Measurements from ENCODE around the gene RBCK1. TPM values are rescaled to one million over a fixed set of nuclear protein-coding genes. Genes with fewer than 3 reads are reported as not detected.

The RBCK1 gene
- total RNA-seq, 2 experiments from 2014 or later: 122 to 130 TPM

DNA sequence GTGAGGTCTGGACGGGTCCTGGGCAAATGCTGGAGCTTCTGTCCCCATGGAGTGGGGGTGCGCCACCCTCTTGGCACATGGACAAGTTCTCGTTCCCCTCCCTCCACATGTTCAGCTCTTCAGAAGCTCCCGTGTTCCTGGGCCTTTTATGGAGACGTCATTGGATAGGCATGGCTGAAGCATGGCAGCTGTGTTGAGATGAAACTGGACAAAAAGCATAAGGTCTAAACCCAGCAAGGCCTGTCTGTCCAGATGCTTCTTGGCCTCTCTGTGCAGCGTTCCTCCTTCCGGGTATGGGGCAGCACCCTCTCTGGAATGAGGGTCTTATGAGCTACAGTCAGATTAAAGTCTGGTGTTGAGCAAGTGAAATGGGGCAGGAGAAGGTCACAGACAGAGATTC is 27.5 kb downstream of the RBCK1 start:
- peaks cover 84% of the 10 kb centered on the region for H3K36me3 Mint-ChIP-seq (ENCODE audit: low read depth)
- H3K27ac Mint-ChIP-seq: no peak overlapping the region
- H3K4me1 Mint-ChIP-seq (ENCODE audit: low read depth): peaks cover 93% of the 10 kb centered on the region
- CTCF ChIA-PET: no interaction called here
- no peak overlapping the region for H3K4me3 Mint-ChIP-seq
- POLR2A ChIA-PET: interaction anchor here (0.8 to 1.3 kb wide), 3 partner anchors 10 to 105 kb away, joined by 3 read pairs; no protein-coding TSS in a partner anchor
- intact Hi-C loops (cut with micrococcal nuclease): no loop called here
- TF ChIP-seq, protein P1, sequence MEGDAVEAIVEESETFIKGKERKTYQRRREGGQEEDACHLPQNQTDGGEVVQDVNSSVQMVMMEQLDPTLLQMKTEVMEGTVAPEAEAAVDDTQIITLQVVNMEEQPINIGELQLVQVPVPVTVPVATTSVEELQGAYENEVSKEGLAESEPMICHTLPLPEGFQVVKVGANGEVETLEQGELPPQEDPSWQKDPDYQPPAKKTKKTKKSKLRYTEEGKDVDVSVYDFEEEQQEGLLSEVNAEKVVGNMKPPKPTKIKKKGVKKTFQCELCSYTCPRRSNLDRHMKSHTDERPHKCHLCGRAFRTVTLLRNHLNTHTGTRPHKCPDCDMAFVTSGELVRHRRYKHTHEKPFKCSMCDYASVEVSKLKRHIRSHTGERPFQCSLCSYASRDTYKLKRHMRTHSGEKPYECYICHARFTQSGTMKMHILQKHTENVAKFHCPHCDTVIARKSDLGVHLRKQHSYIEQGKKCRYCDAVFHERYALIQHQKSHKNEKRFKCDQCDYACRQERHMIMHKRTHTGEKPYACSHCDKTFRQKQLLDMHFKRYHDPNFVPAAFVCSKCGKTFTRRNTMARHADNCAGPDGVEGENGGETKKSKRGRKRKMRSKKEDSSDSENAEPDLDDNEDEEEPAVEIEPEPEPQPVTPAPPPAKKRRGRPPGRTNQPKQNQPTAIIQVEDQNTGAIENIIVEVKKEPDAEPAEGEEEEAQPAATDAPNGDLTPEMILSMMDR (IDR thresholded peaks at IDR 0.05): no peak
- H3K27me3 Mint-ChIP-seq: no peaks in the 10 kb centered on the region
- no peak for ATAC-seq
- DNase-seq: no peak
- H3K9me3 Mint-ChIP-seq: no peaks in the 10 kb centered on the region

DNA sequence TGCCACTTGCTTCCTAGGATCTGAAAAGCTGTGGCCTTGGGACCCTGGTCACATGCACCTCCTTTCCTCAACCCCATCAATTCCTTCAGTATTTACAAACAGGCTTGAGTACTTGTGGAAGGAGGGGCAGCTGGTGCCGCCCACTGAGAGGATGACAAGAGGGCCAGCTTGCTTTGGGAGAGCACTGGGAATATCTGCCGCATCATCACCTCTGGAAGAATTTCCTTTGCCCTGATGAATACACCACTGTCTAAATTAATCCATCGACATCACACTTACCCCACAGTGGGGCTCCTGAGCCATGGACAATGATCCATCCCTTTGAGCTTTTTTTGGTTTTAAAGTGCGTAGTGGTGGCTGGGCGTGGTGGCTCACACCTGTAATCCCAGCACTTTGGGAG is 28.4 kb downstream of the RBCK1 start:
- Mint-ChIP-seq H3K27me3 (no peaks in the 10 kb centered on the region), H3K4me3 (no peak overlapping the region), H3K36me3 (ENCODE audit: low read depth) (peaks cover 83% of the 10 kb centered on the region), H3K4me1 (ENCODE audit: low read depth) (peaks cover 87% of the 10 kb centered on the region), H3K27ac (no peak overlapping the region), H3K9me3 (no peaks in the 10 kb centered on the region)
- CTCF ChIA-PET: interaction anchor here (0.9 to 2.2 kb wide), 3 partner anchors 9 to 82 kb away, joined by 3 to 6 read pairs (median 5); no protein-coding TSS in a partner anchor
- POLR2A ChIA-PET: interaction anchor here (1.1 to 1.6 kb wide), 3 partner anchors 9 to 107 kb away, joined by 3 to 4 read pairs (median 3); partner anchors contain the start of gene CSNK2A1
- DNase-seq (no peak), ATAC-seq (no peak)
- intact Hi-C loops (cut with micrococcal nuclease): no loop called here
- TF ChIP-seq, protein P1 (IDR thresholded peaks at IDR 0.05): no peak

- H3K36me3 Mint-ChIP-seq (ENCODE audit: low read depth): peaks cover 86% of the 10 kb centered on the region
- intact Hi-C loops (cut with micrococcal nuclease): no loop called here
- TF ChIP-seq, protein P1 (IDR thresholded peaks at IDR 0.05): no peak
- no peak for DNase-seq
- ATAC-seq: no peak
- peak overlapping the region; percentile 89 for H3K27ac Mint-ChIP-seq
- H3K27me3 Mint-ChIP-seq: no peaks in the 10 kb centered on the region
- peaks cover 73% of the 10 kb centered on the region for H3K4me1 Mint-ChIP-seq (ENCODE audit: low read depth)
- ChIA-PET CTCF (interaction anchor here (0.7 to 2.2 kb wide), 9 partner anchors 8 to 101 kb away, joined by 3 to 6 read pairs (median 3); no protein-coding TSS in a partner anchor), POLR2A (interaction anchor here (0.8 to 2.3 kb wide), 9 partner anchors 10 to 106 kb away, joined by 3 to 8 read pairs (median 3); partner anchors contain the start of gene CSNK2A1)
- H3K4me3 Mint-ChIP-seq: peak overlapping the region; percentile 54
- no peaks in the 10 kb centered on the region for H3K9me3 Mint-ChIP-seq
Observed at GRCh38 chr20:437787-438486, 29.8 kb downstream of the RBCK1 start.

- Mint-ChIP-seq H3K4me1 (ENCODE audit: low read depth) (peaks cover 65% of the 10 kb centered on the region), H3K27ac (peak overlapping the region; percentile 89), H3K36me3 (ENCODE audit: low read depth) (peaks cover 83% of the 10 kb centered on the region), H3K27me3 (no peaks in the 10 kb centered on the region), H3K9me3 (no peaks in the 10 kb centered on the region), H3K4me3 (peak overlapping the region; percentile 54)
- ATAC-seq (peak; percentile 72), DNase-seq (peak; percentile 74)
- TF ChIP-seq, protein P1 (IDR thresholded peaks at IDR 0.05): no peak
- ChIA-PET POLR2A (interaction anchor here (0.8 to 2.3 kb wide), 7 partner anchors 11 to 81 kb away, joined by 3 to 8 read pairs (median 4); partner anchors contain the start of gene TRIB3), CTCF (interaction anchor here (1.0 to 1.9 kb wide), 6 partner anchors 11 to 61 kb away, joined by 3 to 5 read pairs (median 3); no protein-coding TSS in a partner anchor)
- intact Hi-C loops (cut with micrococcal nuclease): no loop called here
Observed at GRCh38 chr20:438571-439469, 30.7 kb downstream of the RBCK1 start.

All from activated CD8-positive, alpha-beta T cell treated with anti-CD3 and anti-CD28 coated beads for 36 hours (primary cell).